ENCODE measurements around the gene TAF3. TPM values are rescaled to one million over a fixed set of nuclear protein-coding genes. Genes with fewer than 3 reads are reported as not detected.
"Not testable (repeated sequence)": the region's sequence is repeated elsewhere in the genome, so short reads cannot be mapped to it uniquely, and the experiment has no call there.

Gene TAF3
- polyA plus RNA-seq, 1 of the 3 experiments (the other 2 are of a cell fraction), result 2.4 TPM

DNA sequence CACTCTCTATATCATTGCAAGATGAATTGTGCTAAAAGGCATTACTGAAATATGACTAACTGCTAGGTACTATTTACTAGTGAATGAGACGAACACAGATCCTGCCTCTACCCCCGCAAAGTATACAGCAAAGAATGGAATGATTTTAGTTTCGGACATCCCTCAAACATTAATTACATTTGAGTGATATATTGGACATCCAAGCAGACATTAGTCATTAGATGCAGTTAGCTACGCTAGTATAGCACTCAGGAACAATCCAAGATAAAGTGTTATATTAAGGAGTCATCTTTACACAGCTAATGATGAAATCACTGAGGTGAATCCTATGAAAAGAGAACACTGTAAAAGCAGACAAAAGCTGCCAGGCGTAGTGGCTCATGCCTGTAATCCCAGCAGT, 7.3 kb upstream of the TAF3 start:
- H2AFZ ChIP-seq (ENCODE audit: low read depth), result no peak overlapping the region
- no peak for DNase-seq
- peaks cover 17 to 18% of the 10 kb centered on the region in 2 experiments for H3K36me3 ChIP-seq (replicated peaks in 1 of 2; ENCODE audit: control insufficient read depth in 1 of 2, insufficient read depth in 2 of 2, low read length in 1 of 2)
- 71% methylated on average over 5 of the region's 5 CpGs for WGBS (ENCODE audit: low lambda C conversion rate)
- H3K4me2 ChIP-seq, result no peak overlapping the region
- no peaks in the 10 kb centered on the region for H3K27me3 ChIP-seq (ENCODE audit: insufficient read depth)
- no peaks in the 10 kb centered on the region for H4K20me1 ChIP-seq (ENCODE audit: insufficient read depth)
- peaks cover 9% of the 10 kb centered on the region for H3F3A ChIP-seq (replicated peaks; ENCODE audit: insufficient read depth)
- no peak overlapping the region for H3K4me3 ChIP-seq (ENCODE audit: low read depth in 2 of 2, low read length in 1 of 2)
- H3K9ac ChIP-seq, result no peak overlapping the region
- POLR2A ChIA-PET, result no interaction called here
- no peaks in the 10 kb centered on the region for H3K79me2 ChIP-seq (ENCODE audit: insufficient read depth)
- H3K4me1 ChIP-seq (ENCODE audit: control insufficient read depth in 1 of 2, insufficient read depth in 2 of 2, low read depth in 1 of 2, low read length in 1 of 2), result no peaks in the 10 kb centered on the region
- CTCF ChIA-PET, result no interaction called here
- no peaks in the 10 kb centered on the region for H3K9me3 ChIP-seq
- TF ChIP-seq, protein P1, sequence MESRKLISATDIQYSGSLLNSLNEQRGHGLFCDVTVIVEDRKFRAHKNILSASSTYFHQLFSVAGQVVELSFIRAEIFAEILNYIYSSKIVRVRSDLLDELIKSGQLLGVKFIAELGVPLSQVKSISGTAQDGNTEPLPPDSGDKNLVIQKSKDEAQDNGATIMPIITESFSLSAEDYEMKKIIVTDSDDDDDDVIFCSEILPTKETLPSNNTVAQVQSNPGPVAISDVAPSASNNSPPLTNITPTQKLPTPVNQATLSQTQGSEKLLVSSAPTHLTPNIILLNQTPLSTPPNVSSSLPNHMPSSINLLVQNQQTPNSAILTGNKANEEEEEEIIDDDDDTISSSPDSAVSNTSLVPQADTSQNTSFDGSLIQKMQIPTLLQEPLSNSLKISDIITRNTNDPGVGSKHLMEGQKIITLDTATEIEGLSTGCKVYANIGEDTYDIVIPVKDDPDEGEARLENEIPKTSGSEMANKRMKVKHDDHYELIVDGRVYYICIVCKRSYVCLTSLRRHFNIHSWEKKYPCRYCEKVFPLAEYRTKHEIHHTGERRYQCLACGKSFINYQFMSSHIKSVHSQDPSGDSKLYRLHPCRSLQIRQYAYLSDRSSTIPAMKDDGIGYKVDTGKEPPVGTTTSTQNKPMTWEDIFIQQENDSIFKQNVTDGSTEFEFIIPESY (IDR thresholded peaks at IDR 0.05; ENCODE audit: borderline replicate concordance, low read depth), result no peak
- TF ChIP-seq GABPA (IDR thresholded peaks at IDR 0.05; ENCODE audit: low read depth), result no peak
- TF ChIP-seq, protein P2, sequence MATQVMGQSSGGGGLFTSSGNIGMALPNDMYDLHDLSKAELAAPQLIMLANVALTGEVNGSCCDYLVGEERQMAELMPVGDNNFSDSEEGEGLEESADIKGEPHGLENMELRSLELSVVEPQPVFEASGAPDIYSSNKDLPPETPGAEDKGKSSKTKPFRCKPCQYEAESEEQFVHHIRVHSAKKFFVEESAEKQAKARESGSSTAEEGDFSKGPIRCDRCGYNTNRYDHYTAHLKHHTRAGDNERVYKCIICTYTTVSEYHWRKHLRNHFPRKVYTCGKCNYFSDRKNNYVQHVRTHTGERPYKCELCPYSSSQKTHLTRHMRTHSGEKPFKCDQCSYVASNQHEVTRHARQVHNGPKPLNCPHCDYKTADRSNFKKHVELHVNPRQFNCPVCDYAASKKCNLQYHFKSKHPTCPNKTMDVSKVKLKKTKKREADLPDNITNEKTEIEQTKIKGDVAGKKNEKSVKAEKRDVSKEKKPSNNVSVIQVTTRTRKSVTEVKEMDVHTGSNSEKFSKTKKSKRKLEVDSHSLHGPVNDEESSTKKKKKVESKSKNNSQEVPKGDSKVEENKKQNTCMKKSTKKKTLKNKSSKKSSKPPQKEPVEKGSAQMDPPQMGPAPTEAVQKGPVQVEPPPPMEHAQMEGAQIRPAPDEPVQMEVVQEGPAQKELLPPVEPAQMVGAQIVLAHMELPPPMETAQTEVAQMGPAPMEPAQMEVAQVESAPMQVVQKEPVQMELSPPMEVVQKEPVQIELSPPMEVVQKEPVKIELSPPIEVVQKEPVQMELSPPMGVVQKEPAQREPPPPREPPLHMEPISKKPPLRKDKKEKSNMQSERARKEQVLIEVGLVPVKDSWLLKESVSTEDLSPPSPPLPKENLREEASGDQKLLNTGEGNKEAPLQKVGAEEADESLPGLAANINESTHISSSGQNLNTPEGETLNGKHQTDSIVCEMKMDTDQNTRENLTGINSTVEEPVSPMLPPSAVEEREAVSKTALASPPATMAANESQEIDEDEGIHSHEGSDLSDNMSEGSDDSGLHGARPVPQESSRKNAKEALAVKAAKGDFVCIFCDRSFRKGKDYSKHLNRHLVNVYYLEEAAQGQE (IDR thresholded peaks at IDR 0.05; ENCODE audit: low read depth, low read length), result no peak
- no peak for TF ChIP-seq EP300 (IDR thresholded peaks at IDR 0.05; ENCODE audit: borderline replicate concordance in 1 of 2, low read depth in 1 of 2, low read length in 1 of 2)
- TF ChIP-seq RCOR1 (IDR thresholded peaks at IDR 0.05; ENCODE audit: low read length), result no peak
- TF ChIP-seq TCF12 (IDR thresholded peaks at IDR 0.05), result no peak
- no peak for TF ChIP-seq RAD21 (IDR thresholded peaks at IDR 0.05; ENCODE audit: low read length)
- no peak for TF ChIP-seq EZH2phosphoT487 (IDR thresholded peaks at IDR 0.05; ENCODE audit: borderline replicate concordance, low read depth)
- no peak for TF ChIP-seq SIN3A (IDR thresholded peaks at IDR 0.05; ENCODE audit: borderline replicate concordance, low read depth, low read length)
- no peak for TF ChIP-seq CHD2 (IDR thresholded peaks at IDR 0.05; ENCODE audit: low read length, partially characterized antibody)
- TF ChIP-seq GATA2 (CRISPR knock-in tag; IDR thresholded peaks at IDR 0.05), result no peak
- TF ChIP-seq, protein P3, sequence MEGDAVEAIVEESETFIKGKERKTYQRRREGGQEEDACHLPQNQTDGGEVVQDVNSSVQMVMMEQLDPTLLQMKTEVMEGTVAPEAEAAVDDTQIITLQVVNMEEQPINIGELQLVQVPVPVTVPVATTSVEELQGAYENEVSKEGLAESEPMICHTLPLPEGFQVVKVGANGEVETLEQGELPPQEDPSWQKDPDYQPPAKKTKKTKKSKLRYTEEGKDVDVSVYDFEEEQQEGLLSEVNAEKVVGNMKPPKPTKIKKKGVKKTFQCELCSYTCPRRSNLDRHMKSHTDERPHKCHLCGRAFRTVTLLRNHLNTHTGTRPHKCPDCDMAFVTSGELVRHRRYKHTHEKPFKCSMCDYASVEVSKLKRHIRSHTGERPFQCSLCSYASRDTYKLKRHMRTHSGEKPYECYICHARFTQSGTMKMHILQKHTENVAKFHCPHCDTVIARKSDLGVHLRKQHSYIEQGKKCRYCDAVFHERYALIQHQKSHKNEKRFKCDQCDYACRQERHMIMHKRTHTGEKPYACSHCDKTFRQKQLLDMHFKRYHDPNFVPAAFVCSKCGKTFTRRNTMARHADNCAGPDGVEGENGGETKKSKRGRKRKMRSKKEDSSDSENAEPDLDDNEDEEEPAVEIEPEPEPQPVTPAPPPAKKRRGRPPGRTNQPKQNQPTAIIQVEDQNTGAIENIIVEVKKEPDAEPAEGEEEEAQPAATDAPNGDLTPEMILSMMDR (IDR thresholded peaks at IDR 0.05), result no peak
- TF ChIP-seq, protein P4, sequence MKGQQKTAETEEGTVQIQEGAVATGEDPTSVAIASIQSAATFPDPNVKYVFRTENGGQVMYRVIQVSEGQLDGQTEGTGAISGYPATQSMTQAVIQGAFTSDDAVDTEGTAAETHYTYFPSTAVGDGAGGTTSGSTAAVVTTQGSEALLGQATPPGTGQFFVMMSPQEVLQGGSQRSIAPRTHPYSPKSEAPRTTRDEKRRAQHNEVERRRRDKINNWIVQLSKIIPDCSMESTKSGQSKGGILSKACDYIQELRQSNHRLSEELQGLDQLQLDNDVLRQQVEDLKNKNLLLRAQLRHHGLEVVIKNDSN (IDR thresholded peaks at IDR 0.05; ENCODE audit: borderline replicate concordance, low read depth), result no peak
- TF ChIP-seq, protein P5, sequence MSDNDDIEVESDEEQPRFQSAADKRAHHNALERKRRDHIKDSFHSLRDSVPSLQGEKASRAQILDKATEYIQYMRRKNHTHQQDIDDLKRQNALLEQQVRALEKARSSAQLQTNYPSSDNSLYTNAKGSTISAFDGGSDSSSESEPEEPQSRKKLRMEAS (IDR thresholded peaks at IDR 0.05; ENCODE audit: low read depth), result no peak
- TF ChIP-seq JUND (IDR thresholded peaks at IDR 0.05), result no peak
- H3K9me2 ChIP-seq, result no peaks in the 10 kb centered on the region
- H3K27ac ChIP-seq (ENCODE audit: low read depth in 2 of 2, low read length in 1 of 2), result no peak overlapping the region

DNA sequence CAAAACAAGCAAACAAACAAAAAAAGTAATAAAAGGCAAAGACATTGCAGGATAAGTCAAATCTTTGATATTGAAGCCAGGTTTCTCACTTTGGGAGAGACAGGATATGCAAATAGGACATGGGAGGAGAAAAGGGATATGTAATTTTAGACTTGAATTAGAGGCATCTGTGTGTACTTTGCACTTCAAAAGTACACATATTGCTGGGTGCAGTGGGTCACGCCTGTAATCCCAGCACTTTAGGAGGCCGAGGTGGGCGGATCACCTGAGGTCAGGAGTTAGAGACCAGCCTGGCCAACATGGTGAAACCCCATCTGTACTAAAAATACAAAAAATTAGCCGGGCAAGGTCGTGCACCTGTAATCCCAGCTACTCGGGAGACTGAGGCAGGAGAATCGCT, 6.6 kb upstream of the TAF3 start:
- H3K9me3 ChIP-seq; H3K4me3 ChIP-seq (ENCODE audit: low read depth in 2 of 2, low read length in 1 of 2); H3K79me2 ChIP-seq (ENCODE audit: insufficient read depth); DNase-seq; H3F3A ChIP-seq (replicated peaks; ENCODE audit: insufficient read depth); H3K9ac ChIP-seq; H3K4me1 ChIP-seq (ENCODE audit: control insufficient read depth in 1 of 2, insufficient read depth in 2 of 2, low read depth in 1 of 2, low read length in 1 of 2); H3K4me2 ChIP-seq; CTCF ChIA-PET; H3K9me2 ChIP-seq; H3K27ac ChIP-seq (ENCODE audit: low read depth in 2 of 2, low read length in 1 of 2); H2AFZ ChIP-seq (ENCODE audit: low read depth); POLR2A ChIA-PET; H3K27me3 ChIP-seq (ENCODE audit: insufficient read depth); H4K20me1 ChIP-seq (ENCODE audit: insufficient read depth): not testable (repeated sequence)
- WGBS (ENCODE audit: low lambda C conversion rate), result 86% methylated on average over 7 of the region's 7 CpGs
- H3K36me3 ChIP-seq (replicated peaks in 1 of 2; ENCODE audit: control insufficient read depth in 1 of 2, insufficient read depth in 2 of 2, low read length in 1 of 2), result peaks cover 15 to 17% of the 10 kb centered on the region in 2 experiments
